ENCODE results near the gene FERMT3.
A peak's percentile ranks its signal among the peaks of the same experiment; 100 is the strongest.

FERMT3 gene

DNA sequence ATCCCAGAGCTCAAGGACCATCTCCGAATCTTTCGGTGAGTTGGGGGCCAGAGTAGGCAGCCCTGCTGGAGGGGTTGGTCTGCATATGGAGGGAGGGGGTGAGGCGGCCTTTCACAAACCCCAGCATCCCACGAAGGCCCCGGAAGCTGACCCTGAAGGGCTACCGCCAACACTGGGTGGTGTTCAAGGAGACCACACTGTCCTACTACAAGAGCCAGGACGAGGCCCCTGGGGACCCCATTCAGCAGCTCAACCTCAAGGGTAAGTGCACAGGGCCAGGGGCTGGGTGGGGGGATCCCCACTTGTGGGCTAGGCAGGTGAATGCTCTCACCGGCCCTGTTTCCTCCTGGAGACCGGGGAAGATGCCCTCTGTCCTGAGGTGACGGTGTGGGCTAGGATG lies 13.2 kb downstream of the FERMT3 start:
- no peaks in the 10 kb centered on the region for H3K4me1 ChIP-seq (ENCODE audit: control insufficient read depth, insufficient read depth, low read length, poor library complexity, severe bottlenecking)
- no peak for DNase-seq
- no peaks in the 10 kb centered on the region for H3K27me3 ChIP-seq (replicated peaks; ENCODE audit: control insufficient read depth, insufficient read depth, low read length, poor library complexity, severe bottlenecking)
- H3K36me3 ChIP-seq (ENCODE audit: control insufficient read depth, insufficient read depth, low read length): peaks cover 50% of the 10 kb centered on the region
- no peak overlapping the region for H3K4me3 ChIP-seq (ENCODE audit: insufficient read depth, low read depth, low read length, poor library complexity, severe bottlenecking)
- no peak overlapping the region for H3K27ac ChIP-seq (ENCODE audit: insufficient read depth, low read length, poor library complexity, severe bottlenecking)
- no peaks in the 10 kb centered on the region for H3K9me3 ChIP-seq (ENCODE audit: control insufficient read depth, low read length)

DNA sequence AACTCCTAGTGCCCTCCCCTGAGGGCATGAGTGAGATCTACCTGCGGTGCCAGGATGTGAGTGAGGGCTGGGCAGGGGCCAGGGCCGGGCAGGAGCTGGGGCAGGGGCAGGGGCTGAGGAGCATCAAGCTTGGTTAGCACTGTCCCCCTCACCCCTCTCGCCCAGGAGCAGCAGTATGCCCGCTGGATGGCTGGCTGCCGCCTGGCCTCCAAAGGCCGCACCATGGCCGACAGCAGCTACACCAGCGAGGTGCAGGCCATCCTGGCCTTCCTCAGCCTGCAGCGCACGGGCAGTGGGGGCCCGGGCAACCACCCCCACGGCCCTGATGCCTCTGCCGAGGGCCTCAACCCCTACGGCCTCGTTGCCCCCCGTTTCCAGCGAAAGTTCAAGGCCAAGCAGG lies 13.8 kb downstream of the FERMT3 start:
- Histone ChIP-seq H3K27ac (ENCODE audit: insufficient read depth, low read length, poor library complexity, severe bottlenecking) (no peak overlapping the region), H3K4me1 (ENCODE audit: control insufficient read depth, insufficient read depth, low read length, poor library complexity, severe bottlenecking) (peaks cover 4% of the 10 kb centered on the region), H3K36me3 (ENCODE audit: control insufficient read depth, insufficient read depth, low read length) (peaks cover 50% of the 10 kb centered on the region), H3K4me3 (ENCODE audit: insufficient read depth, low read depth, low read length, poor library complexity, severe bottlenecking) (no peak overlapping the region), H3K27me3 (replicated peaks; ENCODE audit: control insufficient read depth, insufficient read depth, low read length, poor library complexity, severe bottlenecking) (no peaks in the 10 kb centered on the region), H3K9me3 (ENCODE audit: control insufficient read depth, low read length) (no peaks in the 10 kb centered on the region)
- no peak for DNase-seq

DNA sequence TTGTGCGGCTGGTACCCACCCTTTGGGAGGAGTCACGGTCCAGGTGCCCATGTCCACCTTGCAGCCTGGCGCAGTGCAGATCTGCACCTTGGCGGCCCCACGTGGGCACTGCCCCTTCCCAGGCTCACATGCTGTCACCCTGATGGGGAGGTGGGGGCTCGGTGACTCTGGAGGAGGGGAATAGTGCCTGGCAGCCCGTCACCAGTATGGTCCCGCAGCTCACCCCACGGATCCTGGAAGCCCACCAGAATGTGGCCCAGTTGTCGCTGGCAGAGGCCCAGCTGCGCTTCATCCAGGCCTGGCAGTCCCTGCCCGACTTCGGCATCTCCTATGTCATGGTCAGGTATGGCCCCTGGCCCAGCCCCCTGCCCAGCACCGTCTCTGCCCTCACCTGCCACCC lies 14.3 kb downstream of the FERMT3 start:
- DNase-seq: no peak
- Histone ChIP-seq H3K36me3 (ENCODE audit: control insufficient read depth, insufficient read depth, low read length) (peaks cover 47% of the 10 kb centered on the region), H3K9me3 (ENCODE audit: control insufficient read depth, low read length) (no peaks in the 10 kb centered on the region), H3K4me1 (ENCODE audit: control insufficient read depth, insufficient read depth, low read length, poor library complexity, severe bottlenecking) (peaks cover 9% of the 10 kb centered on the region), H3K27me3 (replicated peaks; ENCODE audit: control insufficient read depth, insufficient read depth, low read length, poor library complexity, severe bottlenecking) (no peaks in the 10 kb centered on the region), H3K4me3 (ENCODE audit: insufficient read depth, low read depth, low read length, poor library complexity, severe bottlenecking) (no peak overlapping the region), H3K27ac (ENCODE audit: insufficient read depth, low read length, poor library complexity, severe bottlenecking) (no peak overlapping the region)

DNA sequence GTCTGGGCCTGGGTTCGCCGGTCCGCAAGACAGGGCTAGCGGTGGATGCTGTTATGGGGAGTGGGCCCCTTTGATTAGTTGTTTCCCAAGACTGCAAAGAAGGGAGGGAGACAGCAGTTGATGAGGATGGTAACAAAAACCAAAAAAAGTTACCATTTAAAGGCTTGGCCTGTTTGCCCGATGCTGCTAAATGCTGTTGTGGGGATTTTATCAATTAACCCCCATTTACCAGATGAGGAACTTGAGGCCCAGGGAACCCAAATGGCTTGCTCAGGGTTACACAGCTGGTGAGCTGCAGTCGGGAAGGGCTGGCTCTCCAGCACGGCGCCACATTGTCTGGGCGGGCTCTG lies 16.1 kb downstream of the FERMT3 start:
- Histone ChIP-seq H3K4me1 (ENCODE audit: control insufficient read depth, insufficient read depth, low read length, poor library complexity, severe bottlenecking) (peaks cover 26% of the 10 kb centered on the region), H3K36me3 (ENCODE audit: control insufficient read depth, insufficient read depth, low read length) (peaks cover 45% of the 10 kb centered on the region), H3K4me3 (ENCODE audit: insufficient read depth, low read depth, low read length, poor library complexity, severe bottlenecking) (no peak overlapping the region), H3K27ac (ENCODE audit: insufficient read depth, low read length, poor library complexity, severe bottlenecking) (no peak overlapping the region), H3K9me3 (ENCODE audit: control insufficient read depth, low read length) (no peaks in the 10 kb centered on the region), H3K27me3 (replicated peaks; ENCODE audit: control insufficient read depth, insufficient read depth, low read length, poor library complexity, severe bottlenecking) (no peaks in the 10 kb centered on the region)
- no peak for DNase-seq

DNA sequence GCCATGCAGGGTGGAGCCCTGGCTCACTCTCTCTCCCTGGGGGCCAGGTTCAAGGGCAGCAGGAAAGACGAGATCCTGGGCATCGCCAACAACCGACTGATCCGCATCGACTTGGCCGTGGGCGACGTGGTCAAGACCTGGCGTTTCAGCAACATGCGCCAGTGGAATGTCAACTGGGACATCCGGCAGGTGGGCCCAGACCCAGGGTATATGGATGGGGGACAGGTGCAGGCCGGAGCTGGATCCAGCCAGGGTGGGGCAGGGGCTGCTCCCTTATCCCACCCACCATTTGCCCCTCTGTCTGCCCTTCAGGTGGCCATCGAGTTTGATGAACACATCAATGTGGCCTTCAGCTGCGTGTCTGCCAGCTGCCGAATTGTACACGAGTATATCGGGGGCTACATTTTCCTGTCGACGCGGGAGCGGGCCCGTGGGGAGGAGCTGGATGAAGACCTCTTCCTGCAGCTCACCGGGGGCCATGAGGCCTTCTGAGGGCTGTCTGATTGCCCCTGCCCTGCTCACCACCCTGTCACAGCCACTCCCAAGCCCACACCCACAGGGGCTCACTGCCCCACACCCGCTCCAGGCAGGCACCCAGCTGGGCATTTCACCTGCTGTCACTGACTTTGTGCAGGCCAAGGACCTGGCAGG lies 16.6 kb downstream of the FERMT3 start:
- H3K27ac ChIP-seq (ENCODE audit: insufficient read depth, low read length, poor library complexity, severe bottlenecking): no peak overlapping the region
- DNase-seq: no peak
- H3K27me3 ChIP-seq (replicated peaks; ENCODE audit: control insufficient read depth, insufficient read depth, low read length, poor library complexity, severe bottlenecking): no peaks in the 10 kb centered on the region
- no peaks in the 10 kb centered on the region for H3K9me3 ChIP-seq (ENCODE audit: control insufficient read depth, low read length)
- H3K4me1 ChIP-seq (ENCODE audit: control insufficient read depth, insufficient read depth, low read length, poor library complexity, severe bottlenecking): peaks cover 26% of the 10 kb centered on the region
- peaks cover 44% of the 10 kb centered on the region for H3K36me3 ChIP-seq (ENCODE audit: control insufficient read depth, insufficient read depth, low read length)
- no peak overlapping the region for H3K4me3 ChIP-seq (ENCODE audit: insufficient read depth, low read depth, low read length, poor library complexity, severe bottlenecking)

DNA sequence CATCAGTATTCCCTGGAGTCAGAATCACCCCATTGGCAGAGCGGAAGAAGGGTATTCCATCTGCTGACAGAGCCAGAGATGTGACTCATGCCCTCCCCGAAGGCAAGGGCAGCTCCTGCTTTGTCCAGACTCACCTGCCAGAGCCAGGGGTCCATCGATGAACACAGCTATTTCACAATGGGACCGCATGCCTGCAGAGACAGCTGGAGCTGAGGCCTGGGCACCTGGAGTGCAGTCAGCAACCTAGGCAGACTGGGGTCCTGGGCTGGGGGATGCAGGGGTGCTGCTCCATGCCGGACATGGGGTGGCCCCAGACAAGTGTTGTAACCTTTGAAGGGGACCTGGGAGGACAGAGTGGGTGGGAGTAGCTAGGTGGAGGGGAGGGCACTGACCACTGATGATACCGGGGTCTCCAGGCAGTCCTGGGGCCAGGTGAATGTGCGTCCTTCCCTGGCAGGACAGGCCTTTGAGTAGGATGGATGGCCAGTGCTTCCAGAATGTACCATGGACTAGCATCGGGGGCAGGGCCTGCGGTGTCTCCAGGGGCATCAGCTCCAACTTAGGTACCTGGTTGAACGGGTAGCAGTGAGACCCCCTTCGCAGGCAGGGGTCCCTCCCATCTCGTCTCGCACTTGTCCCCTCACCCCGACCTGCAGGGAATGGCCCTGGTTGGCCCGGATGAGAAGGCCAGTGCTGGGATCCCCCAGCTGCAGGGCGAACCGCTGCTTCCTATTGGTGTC lies 17.8 kb downstream of the FERMT3 start:
- no peak overlapping the region for H3K27ac ChIP-seq (ENCODE audit: insufficient read depth, low read length, poor library complexity, severe bottlenecking)
- H3K36me3 ChIP-seq (ENCODE audit: control insufficient read depth, insufficient read depth, low read length): peaks cover 32% of the 10 kb centered on the region
- H3K27me3 ChIP-seq (replicated peaks; ENCODE audit: control insufficient read depth, insufficient read depth, low read length, poor library complexity, severe bottlenecking): no peaks in the 10 kb centered on the region
- H3K4me1 ChIP-seq (ENCODE audit: control insufficient read depth, insufficient read depth, low read length, poor library complexity, severe bottlenecking): peaks cover 30% of the 10 kb centered on the region
- DNase-seq: no peak
- no peak overlapping the region for H3K4me3 ChIP-seq (ENCODE audit: insufficient read depth, low read depth, low read length, poor library complexity, severe bottlenecking)
- no peaks in the 10 kb centered on the region for H3K9me3 ChIP-seq (ENCODE audit: control insufficient read depth, low read length)

DNA sequence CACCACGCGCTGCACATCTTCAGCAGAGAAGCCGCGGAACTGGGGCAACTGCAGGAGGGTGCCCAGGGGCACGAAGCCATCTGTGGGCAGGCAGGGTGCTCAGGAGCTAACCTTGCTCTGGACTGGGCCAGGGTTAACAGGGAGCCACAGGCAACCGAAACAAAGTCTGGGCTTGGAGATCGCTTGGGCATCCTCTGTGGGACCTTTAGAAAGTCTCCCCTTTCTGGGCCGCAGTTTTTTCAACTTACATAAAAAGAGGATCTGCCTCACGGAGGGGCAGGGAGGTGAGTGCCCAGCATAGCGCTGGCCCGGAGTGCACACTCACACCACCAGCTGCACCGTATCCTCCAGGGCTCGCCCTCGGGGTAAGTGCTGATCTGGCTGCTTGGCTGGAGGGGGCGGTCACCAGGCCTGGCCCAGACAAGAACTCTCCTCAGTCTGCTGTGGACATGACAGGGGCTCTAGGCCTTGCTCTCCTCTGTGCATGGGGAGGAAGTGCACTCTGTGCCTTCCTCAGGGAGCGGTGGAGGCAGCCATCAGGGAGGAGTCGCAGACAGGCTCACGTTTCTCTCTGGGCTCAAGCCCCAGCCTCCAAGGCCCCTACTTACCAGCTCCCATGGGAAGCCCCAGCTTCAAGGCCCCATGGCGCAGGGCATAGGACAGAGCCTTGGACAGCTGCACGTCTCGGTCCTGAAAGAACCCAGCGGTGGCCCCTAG lies 18.5 kb downstream of the FERMT3 start:
- peaks cover 37% of the 10 kb centered on the region for H3K4me1 ChIP-seq (ENCODE audit: control insufficient read depth, insufficient read depth, low read length, poor library complexity, severe bottlenecking)
- peaks cover 25% of the 10 kb centered on the region for H3K36me3 ChIP-seq (ENCODE audit: control insufficient read depth, insufficient read depth, low read length)
- no peaks in the 10 kb centered on the region for H3K27me3 ChIP-seq (replicated peaks; ENCODE audit: control insufficient read depth, insufficient read depth, low read length, poor library complexity, severe bottlenecking)
- H3K4me3 ChIP-seq (ENCODE audit: insufficient read depth, low read depth, low read length, poor library complexity, severe bottlenecking): peak overlapping the region; percentile 80
- H3K27ac ChIP-seq (ENCODE audit: insufficient read depth, low read length, poor library complexity, severe bottlenecking): peak overlapping the region; percentile 82
- H3K9me3 ChIP-seq (ENCODE audit: control insufficient read depth, low read length): no peaks in the 10 kb centered on the region
- no peak for DNase-seq

DNA sequence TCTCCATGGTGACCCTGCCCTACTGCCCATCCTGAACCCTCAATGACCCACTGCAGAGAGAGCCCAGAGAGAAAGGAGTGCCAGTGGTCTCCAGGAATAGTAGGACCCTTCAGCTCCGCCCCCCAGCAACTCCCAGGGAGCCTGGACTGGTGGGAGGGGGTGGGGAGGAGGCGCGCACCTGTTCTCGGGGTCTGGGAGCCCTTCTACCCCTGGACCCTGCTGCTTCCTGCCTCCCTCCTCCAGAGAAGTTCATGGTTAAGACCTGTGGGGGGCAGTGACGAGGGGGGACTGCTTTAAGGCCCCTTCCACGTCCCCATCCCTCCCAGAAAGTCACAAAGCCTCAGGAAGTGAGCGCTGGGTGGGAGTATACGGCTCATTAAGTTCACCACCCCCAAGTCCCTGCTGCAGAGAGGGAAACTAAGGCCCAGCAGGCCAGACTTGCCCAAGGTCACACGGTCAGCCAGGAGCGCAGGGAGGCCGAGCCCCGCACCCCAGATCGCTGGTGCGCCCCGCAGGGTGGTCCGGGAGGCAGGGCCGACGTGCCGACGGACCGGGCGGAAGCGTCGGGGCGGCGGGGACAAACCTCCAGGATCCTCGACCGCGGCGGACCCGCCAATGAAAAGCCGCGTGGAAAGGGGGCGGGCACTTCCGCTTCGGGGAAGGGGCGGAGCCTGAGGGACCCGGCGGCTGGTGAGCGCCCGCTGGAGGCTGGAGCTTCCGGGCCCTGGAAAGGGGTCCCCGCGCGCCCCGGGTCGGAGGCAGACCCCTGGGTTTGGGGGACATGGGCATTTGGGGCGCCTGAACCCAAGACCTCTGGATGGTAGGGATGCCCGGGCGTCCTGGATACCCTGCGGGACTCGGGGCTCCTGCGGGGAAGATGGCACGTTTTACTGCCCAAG lies 19.3 kb downstream of the FERMT3 start, which contains the start of the genes NUDT22 and TRPT1:
TSS of gene NUDT22 (plus strand) at position 667 of the 899 bp plus-strand sequence. CDS start 379 bp downstream, outside the sequence.
TSS of gene TRPT1 (minus strand) at position 579 of the 899 bp plus-strand sequence. CDS start at position 253, 326 bp downstream.
- peaks cover 17% of the 10 kb centered on the region for H3K36me3 ChIP-seq (ENCODE audit: control insufficient read depth, insufficient read depth, low read length)
- H3K4me1 ChIP-seq (ENCODE audit: control insufficient read depth, insufficient read depth, low read length, poor library complexity, severe bottlenecking): peaks cover 40% of the 10 kb centered on the region
- H3K27ac ChIP-seq (ENCODE audit: insufficient read depth, low read length, poor library complexity, severe bottlenecking): peak within 1 kb of the TSS; percentile 82
- H3K9me3 ChIP-seq (ENCODE audit: control insufficient read depth, low read length): no peaks in the 10 kb centered on the region
- peak; percentile 78 to 84 (median 84) for DNase-seq
- peak within 1 kb of the TSS; percentile 80 for H3K4me3 ChIP-seq (ENCODE audit: insufficient read depth, low read depth, low read length, poor library complexity, severe bottlenecking)
- H3K27me3 ChIP-seq (replicated peaks; ENCODE audit: control insufficient read depth, insufficient read depth, low read length, poor library complexity, severe bottlenecking): no peaks in the 10 kb centered on the region

DNA sequence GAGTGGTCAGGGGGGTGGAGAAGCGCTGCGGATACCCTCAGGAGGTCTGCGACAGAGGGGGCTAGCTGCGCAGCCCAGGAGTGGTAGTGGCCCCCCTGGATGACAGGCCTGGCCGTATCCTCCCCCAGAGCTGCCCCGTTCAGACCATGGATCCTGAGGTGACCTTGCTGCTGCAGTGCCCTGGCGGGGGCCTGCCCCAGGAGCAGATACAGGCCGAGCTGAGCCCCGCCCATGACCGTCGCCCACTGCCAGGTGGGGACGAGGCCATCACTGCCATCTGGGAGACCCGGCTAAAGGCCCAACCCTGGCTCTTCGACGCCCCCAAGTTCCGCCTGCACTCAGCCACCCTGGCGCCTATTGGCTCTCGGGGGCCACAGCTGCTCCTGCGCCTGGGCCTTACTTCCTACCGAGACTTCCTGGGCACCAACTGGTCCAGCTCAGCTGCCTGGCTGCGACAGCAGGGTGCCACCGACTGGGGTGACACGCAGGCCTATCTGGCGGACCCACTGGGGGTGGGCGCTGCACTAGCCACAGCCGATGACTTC lies 20.1 kb downstream of the FERMT3 start:
- Histone ChIP-seq H3K4me3 (ENCODE audit: insufficient read depth, low read depth, low read length, poor library complexity, severe bottlenecking) (peak overlapping the region; percentile 80), H3K4me1 (ENCODE audit: control insufficient read depth, insufficient read depth, low read length, poor library complexity, severe bottlenecking) (peaks cover 43% of the 10 kb centered on the region), H3K27ac (ENCODE audit: insufficient read depth, low read length, poor library complexity, severe bottlenecking) (peak overlapping the region; percentile 82), H3K9me3 (ENCODE audit: control insufficient read depth, low read length) (no peaks in the 10 kb centered on the region), H3K36me3 (ENCODE audit: control insufficient read depth, insufficient read depth, low read length) (peaks cover 11% of the 10 kb centered on the region), H3K27me3 (replicated peaks; ENCODE audit: control insufficient read depth, insufficient read depth, low read length, poor library complexity, severe bottlenecking) (no peaks in the 10 kb centered on the region)
- DNase-seq: peak; percentile 43 to 52 (median 52)

Data from effector memory CD4-positive, alpha-beta T cell (primary cell).